Kidney (tissue), 14 donors: ENCODE measurements around the gene CGRRF1. TPM values are rescaled to one million over a fixed set of nuclear protein-coding genes. Genes with fewer than 3 reads are reported as not detected.

Source experiments
- DNase-seq, 5 donors: peaks; one replicate each; pipeline ENCODE4 v3.0.0-alpha.2; 2013 to 2020
- FAIRE-seq: peaks from 2 replicates; lab custom pipeline; 2012; peaks lifted over from hg19 to GRCh38; lab: Jason Lieb, UNC
- H3K27ac ChIP-seq, 2 donors: one replicate each; pipeline ENCODE4 v1.7.0; 2013; ENCODE audit warnings: low read depth in 2 of 2, low read length in 2 of 2, inconsistent platforms in 1 of 2
- H3K27me3 ChIP-seq: one replicate; pipeline ENCODE4 v1.7.1; 2013; ENCODE audit warnings: low read length, inconsistent platforms; ENCODE audit not compliant: control insufficient read depth, insufficient read depth
- H3K36me3 ChIP-seq, 3 donors: one replicate each; pipeline versions ENCODE4 v1.7.0 to v1.7.1; 2013; ENCODE audit warnings: low read length in 3 of 3, control low read depth in 1 of 3, inconsistent platforms in 1 of 3; ENCODE audit not compliant: insufficient read depth in 3 of 3, control insufficient read depth in 2 of 3
- H3K4me1 ChIP-seq, 3 donors: one replicate each; pipeline versions ENCODE4 v1.7.0 to v1.7.1; 2013; ENCODE audit warnings: low read length in 3 of 3, inconsistent platforms in 1 of 3, low read depth in 1 of 3; ENCODE audit not compliant: control insufficient read depth in 2 of 3, insufficient read depth in 2 of 3
- H3K4me3 ChIP-seq, 3 donors: one replicate each; pipeline versions ENCODE4 v1.7.0 to v1.8.1; 2013; ENCODE audit warnings: low read length in 3 of 3, control low read depth in 1 of 3, inconsistent platforms in 1 of 3
- H3K9ac ChIP-seq, 3 donors: one replicate each; pipeline versions ENCODE4 v1.7.0 to v1.7.1; 2013; ENCODE audit warnings: low read length in 3 of 3, control low read depth in 1 of 3, inconsistent platforms in 1 of 3
- H3K9me3 ChIP-seq, 3 donors: one replicate each; pipeline versions ENCODE4 v1.7.0 to v1.7.1; 2013; ENCODE audit warnings: low read length in 3 of 3, control low read depth in 1 of 3, inconsistent platforms in 1 of 3; ENCODE audit not compliant: control insufficient read depth in 2 of 3, insufficient read depth in 1 of 3
- CTCF ChIP-seq: IDR thresholded peaks from 3 replicates; pipeline ENCODE4 v1.5.1; 2012; ENCODE audit warnings: mild to moderate bottlenecking, moderate library complexity, borderline replicate concordance; ENCODE audit not compliant: insufficient read depth; ENCODE audit errors: extremely low read depth
- intact Hi-C: fragments of 100-400 bp; cut with DNase I; formaldehyde crosslinking; loops from one replicate; pipeline ENCODE4 v1.11.1; 2022
- polyA plus RNA-seq: library from polyadenylated mRNA; stranded (reverse); fragments of 350-450 nt; fragmentation: Illumina TruSeq; extraction: RNeasy Lipid Tissue Mini Kit (QIAGEN cat#74804); gene quantifications from one replicate; pipeline ENCODE4 v1.2.3, GENCODE V29; 2014; ENCODE audit warnings: low read depth, low replicate concordance; ENCODE audit not compliant: insufficient read depth
- total RNA-seq: library from RNA; stranded (reverse); fragmentation: NEBNext Ultra II Directional; extraction: Animal tissue kit (Norgen Biotek cat#: 25700); gene quantifications from one replicate; pipeline ENCODE4 v1.2.1, GENCODE V29; 2021
- donor health status: control.
- donor health status: control.
- donor health status: control.
- donor health status: control.
- donor health status: control.
- donor health status: DM: yes; HTN: yes; CAD: no.
- donor health status: Normal renal cell carcinoma (clear cell type).

The CGRRF1 gene
- total and polyA plus RNA-seq, 2 donors from 2014 or later: 19.6 to 26.2 TPM

DNA sequence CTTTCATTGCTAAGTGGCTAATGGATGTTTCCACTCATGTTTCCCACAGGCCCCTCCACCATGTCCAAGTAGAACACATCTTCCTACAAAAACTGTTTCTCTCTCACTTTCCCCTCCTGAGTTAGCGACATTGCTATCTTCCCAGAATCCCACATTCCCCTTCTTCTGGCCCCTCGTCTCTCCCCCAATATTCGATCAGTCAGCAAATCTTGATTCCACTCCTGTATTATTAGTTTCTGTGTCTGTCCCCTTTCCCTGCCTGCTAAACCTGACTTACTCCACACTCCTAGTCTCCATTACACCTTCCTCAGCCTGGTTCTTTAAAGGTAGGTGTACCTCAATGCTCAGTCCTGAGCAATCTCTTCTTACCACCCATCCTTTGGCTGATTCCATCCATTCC lies 37.9 kb downstream of the CGRRF1 start:
- intact Hi-C loops: no loop called here
- Histone ChIP-seq H3K9ac (no peak overlapping the region), H3K4me1 (no peaks in the 10 kb centered on the region), H3K4me3 (no peak overlapping the region), H3K27me3 (no peaks in the 10 kb centered on the region), H3K9me3 (no peaks in the 10 kb centered on the region), H3K36me3 (no peaks in the 10 kb centered on the region), H3K27ac (no peak overlapping the region)
- no peak for DNase-seq
- FAIRE-seq: no peak
- TF ChIP-seq CTCF: no peak

DNA sequence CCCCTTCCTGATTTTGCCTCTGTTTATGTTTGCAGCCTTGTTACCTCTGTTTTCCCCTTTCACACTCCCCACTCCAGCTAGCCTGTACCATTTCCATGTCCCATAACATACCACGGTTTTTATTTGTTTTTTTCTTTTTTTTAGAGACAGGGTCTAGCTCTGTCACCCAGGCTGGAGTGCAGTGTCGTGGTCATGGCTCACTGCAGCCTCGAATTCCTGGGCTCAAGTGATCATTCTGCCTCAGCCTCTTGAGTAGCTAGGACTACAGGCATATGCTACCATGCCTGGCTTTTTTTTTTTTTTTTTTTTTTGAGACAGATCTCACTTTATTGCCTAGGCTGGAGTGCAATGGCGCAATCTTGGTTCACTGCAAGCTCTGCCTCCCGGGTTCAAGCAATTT lies 38.8 kb downstream of the CGRRF1 start:
- no peak overlapping the region for H3K27ac ChIP-seq
- H3K9me3 ChIP-seq: no peaks in the 10 kb centered on the region
- no peak overlapping the region for H3K9ac ChIP-seq
- no peaks in the 10 kb centered on the region for H3K27me3 ChIP-seq
- H3K4me3 ChIP-seq: no peak overlapping the region
- intact Hi-C loops: no loop called here
- H3K4me1 ChIP-seq: no peaks in the 10 kb centered on the region
- DNase-seq: no peak
- H3K36me3 ChIP-seq: no peaks in the 10 kb centered on the region
- FAIRE-seq: no peak
- TF ChIP-seq CTCF: no peak

DNA sequence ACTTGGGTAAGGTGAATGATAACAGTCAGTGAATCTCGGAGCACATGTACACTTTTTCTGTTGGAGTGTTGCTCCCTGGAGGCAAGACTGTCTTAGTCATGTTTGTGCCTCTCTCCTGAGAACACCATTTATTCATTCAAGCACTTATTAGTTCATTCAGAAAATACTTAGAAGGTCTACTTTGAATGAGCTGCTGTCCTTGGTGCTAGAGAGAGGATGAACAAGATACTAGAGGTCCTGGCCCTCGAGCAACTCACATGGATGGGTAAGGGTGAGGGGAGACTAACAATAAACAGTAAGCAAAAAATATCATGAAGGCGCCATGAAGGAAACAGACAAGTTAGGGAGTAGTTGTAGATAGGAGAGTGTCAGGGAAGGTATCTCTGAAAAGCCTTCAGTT lies 40.2 kb downstream of the CGRRF1 start:
- H3K9me3 ChIP-seq: no peaks in the 10 kb centered on the region
- no peak overlapping the region for H3K27ac ChIP-seq
- DNase-seq: peak in 1 of 5 donors; percentile 42
- intact Hi-C loops: no loop called here
- no peak for FAIRE-seq
- no peaks in the 10 kb centered on the region for H3K27me3 ChIP-seq
- no peak overlapping the region for H3K9ac ChIP-seq
- no peaks in the 10 kb centered on the region for H3K36me3 ChIP-seq
- no peaks in the 10 kb centered on the region for H3K4me1 ChIP-seq
- no peak overlapping the region for H3K4me3 ChIP-seq
- TF ChIP-seq CTCF: no peak

DNA sequence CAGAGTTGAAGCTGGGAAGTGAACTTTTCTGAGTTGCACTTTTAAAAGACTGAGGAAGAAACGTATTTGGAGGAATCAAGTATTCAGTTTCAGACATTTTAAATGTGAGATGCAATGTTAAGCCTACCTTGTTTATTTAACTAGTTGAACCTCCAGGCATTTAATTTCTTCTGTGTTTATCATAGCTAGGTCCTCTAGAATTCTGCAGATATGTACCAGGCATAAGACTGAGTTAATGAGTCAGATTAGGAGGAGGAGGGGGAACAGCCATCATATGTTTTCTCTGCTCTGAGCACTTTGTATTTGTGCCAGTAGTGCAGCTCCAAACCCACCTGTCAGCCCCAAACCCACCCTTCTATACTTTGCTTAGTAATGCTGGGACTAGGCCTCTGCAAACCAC lies 40.8 kb downstream of the CGRRF1 start:
- no peak for DNase-seq
- intact Hi-C loops: no loop called here
- no peaks in the 10 kb centered on the region for H3K36me3 ChIP-seq
- FAIRE-seq: no peak
- no peak overlapping the region for H3K27ac ChIP-seq
- H3K27me3 ChIP-seq: no peaks in the 10 kb centered on the region
- no peak overlapping the region for H3K4me3 ChIP-seq
- no peak for TF ChIP-seq CTCF
- H3K9ac ChIP-seq: no peak overlapping the region
- H3K4me1 ChIP-seq: no peaks in the 10 kb centered on the region
- no peaks in the 10 kb centered on the region for H3K9me3 ChIP-seq
